Left renal cortex interstitium (tissue), 4 donors: ENCODE measurements around the gene CDK5. TPM values are rescaled to one million over a fixed set of nuclear protein-coding genes. Genes with fewer than 3 reads are reported as not detected.
A peak's percentile ranks its signal among the peaks of the same experiment; 100 is the strongest.
"Not testable (repeated sequence)": the region's sequence is repeated elsewhere in the genome, so short reads cannot be mapped to it uniquely, and the experiment has no call there.

Source experiments
- DNase-seq, 4 donors: peaks; one replicate each; pipeline ENCODE4 v3.0.0-alpha.2; 2013; ENCODE audit warnings: low read depth in 4 of 4, low spot score in 2 of 4, missing footprints in 1 of 4
- polyA plus RNA-seq, 4 donors: library from polyadenylated mRNA; unstranded; fragments of 120-200 nt; gene quantifications; one replicate each; pipeline ENCODE4 v1.2.1, GENCODE V29; 2013; ENCODE audit not compliant: insufficient read length in 4 of 4

Gene CDK5
- polyA plus RNA-seq, 4 donors: 16.9 to 20.4 (median 18.7) TPM

GRCh38 chr7:151018421-151019129 is 39.1 kb downstream of the CDK5 start:
- no peak for DNase-seq

DNA sequence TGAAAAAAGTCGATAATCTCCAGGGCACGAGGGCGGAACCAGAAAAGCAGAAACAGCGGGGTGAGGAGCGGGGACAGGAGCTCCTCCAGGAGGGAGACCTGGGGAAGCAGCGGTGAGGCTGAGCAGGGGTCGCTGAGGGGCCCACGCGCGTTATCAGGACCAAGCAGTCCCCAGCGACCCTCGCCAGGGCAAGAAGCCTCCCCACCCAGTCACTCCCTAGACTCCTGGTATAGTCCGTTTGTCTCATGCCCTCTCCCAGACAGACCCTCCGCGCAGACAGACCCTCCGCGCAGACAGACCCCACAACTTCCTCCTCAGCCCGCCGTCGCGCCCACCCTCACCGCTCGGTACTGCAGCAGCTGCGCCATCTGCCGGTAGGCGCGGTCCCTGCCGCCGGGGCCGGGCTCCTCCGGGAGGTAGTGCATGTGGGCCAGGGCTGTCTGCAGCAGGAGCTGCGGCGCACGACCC is 39.7 kb downstream of the CDK5 start:
- DNase-seq: peak in 1 of 4 donors; percentile 56

GRCh38 chr7:151017370-151017952 is 40.2 kb downstream of the CDK5 start:
- DNase-seq: no peak

DNA sequence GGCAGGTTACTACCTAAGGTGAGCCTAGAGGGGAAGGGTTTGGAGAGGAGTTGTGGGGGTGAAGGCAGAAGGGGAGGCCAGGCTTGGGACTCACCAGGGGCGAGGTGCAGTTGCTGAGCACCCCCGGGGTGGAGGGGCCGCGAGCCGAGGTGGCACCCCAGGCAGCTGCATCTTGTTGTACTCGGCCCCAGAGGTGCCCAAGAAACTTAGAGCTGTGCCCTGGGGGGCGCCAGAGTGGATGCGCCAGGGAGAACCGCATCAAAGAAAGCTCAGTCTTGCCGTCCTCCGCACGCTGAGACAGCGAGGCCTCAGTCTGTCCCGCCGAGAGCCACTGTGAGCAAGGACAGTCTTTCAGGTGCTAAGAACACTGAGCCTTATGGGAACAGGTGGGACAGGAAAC is 40.8 kb downstream of the CDK5 start:
- DNase-seq: no peak

- DNase-seq: no peak
Observed at GRCh38 chr7:151016505-151016904, 41.2 kb downstream of the CDK5 start.

DNA sequence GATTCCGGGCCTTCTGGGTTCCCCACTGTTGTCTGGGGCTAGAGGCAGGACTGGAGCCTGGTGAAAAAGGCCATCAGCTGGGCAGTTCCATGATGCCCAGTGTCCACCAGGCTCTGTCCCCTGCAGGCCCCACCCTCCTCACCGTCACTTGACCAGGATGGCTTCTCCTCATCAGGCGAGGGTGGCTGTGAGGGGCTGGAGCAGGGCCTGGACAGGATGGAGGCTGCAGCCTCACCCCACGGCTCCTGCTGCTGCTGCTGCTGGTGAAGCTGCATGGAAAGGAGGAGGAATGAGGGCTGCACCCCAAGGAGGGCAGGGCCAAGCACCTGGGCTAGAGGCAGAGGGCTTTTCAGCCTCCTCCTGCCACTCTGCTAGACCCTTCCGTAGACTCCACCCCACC is 41.7 kb downstream of the CDK5 start:
- no peak for DNase-seq

DNA sequence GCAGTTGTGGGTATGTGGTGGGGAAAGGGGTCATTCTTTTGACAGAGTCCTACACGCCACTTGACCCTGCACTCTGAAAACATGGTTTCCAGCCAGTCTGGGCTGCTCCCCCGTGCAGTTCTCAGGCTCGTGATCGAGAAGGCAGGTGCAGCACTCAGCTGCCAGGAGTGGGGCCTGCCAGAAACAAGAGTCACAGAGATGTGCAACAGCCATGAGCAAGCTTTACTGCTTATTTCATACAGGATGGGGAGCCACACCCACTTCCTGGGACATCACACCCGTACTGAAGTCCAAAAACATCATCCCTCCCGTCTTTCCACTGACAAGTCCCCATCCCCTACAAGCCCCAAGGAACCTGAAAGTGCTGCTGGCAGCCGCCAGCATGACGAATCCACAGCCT is 42.7 kb downstream of the CDK5 start:
- no peak for DNase-seq

DNA sequence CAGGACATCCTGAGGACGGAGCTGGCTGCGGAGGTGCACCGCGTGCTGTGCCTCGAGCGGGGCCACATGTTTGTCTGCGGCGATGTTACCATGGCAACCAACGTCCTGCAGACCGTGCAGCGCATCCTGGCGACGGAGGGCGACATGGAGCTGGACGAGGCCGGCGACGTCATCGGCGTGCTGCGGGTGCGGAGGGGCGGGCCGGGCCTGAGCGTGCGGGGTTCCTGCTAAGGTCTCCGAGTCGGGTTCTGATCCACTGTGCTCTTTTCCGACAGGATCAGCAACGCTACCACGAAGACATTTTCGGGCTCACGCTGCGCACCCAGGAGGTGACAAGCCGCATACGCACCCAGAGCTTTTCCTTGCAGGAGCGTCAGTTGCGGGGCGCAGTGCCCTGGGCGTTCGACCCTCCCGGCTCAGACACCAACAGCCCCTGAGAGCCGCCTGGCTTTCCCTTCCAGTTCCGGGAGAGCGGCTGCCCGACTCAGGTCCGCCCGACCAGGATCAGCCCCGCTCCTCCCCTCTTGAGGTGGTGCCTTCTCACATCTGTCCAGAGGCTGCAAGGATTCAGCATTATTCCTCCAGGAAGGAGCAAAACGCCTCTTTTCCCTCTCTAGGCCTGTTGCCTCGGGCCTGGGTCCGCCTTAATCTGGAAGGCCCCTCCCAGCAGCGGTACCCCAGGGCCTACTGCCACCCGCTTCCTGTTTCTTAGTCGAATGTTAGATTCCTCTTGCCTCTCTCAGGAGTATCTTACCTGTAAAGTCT is 43.8 kb downstream of the CDK5 start:
- peak in 1 of 4 donors; percentile 73 for DNase-seq

DNA sequence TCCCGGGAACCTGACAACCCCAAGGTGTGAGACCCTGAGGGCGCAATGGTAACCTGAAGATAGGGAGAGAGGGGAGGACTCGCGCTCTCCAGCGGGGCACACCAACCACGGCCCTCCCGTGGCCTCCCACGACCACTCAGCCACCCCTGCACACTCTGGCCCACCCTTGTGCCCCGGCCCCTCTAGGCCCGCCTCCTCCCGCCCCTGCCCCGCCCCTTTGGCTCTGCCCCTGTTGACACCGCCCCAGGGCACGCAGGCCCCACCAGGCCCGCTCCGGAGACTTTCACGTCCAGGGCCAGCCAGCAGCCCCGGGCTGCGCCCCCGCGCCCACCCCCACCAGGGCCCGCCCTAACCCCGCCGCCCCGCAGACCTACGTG is 44.4 kb downstream of the CDK5 start:
- DNase-seq: no peak

GRCh38 chr7:151012911-151013347 is 44.8 kb downstream of the CDK5 start:
- no peak for DNase-seq

- DNase-seq: no peak
Observed at GRCh38 chr7:151012031-151012692, 45.5 kb downstream of the CDK5 start.

GRCh38 chr7:151011616-151012015 is 46.1 kb downstream of the CDK5 start:
- DNase-seq: not testable (repeated sequence)

DNA sequence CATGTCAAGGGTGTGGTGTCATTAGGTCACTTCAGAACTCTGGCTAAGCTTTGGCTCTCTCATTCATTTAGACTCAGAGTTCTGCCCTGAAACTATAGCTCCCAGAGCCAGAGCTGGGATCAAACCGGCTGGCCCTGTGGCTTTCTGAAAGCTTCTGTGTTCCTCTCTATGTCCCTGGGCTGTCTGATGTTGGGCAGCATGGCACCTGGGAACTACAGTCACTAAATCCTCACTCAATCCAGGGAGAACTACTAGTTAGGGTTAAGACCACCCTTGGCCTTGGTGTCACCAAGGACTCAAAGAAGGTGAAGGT is 46.6 kb downstream of the CDK5 start:
- no peak for DNase-seq

DNA sequence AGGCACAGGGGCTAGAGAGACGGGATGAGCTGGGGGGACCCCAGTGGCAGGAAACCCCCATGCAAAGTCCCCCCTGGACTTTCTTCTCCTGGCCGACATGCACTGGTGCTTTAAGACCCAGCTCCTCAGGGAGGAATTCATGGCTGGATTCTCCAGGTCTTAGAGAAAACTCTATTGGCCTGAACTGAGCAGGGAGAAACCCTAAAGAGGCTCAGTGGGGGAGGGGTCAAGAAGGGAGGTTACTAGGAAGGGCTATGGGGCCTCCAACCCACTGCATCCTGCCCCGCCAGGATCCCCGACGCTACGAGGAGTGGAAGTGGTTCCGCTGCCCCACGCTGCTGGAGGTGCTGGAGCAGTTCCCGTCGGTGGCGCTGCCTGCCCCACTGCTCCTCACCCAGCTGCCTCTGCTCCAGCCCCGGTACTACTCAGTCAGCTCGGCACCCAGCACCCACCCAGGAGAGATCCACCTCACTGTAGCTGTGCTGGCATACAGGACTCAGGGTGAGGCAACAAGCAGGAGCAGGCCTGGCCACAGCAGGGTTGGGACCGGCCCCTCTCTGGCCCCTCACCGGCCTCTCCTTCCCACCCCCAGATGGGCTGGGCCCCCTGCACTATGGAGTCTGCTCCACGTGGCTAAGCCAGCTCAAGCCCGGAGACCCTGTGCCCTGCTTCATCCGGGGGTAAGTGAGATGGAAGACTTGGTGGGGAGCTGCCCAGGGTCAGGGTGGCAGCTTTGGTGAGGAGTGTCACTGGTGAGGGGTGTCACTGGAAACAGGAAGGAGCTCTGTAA is 47.2 kb downstream of the CDK5 start:
- peak in 1 of 4 donors; percentile 57 for DNase-seq

DNA sequence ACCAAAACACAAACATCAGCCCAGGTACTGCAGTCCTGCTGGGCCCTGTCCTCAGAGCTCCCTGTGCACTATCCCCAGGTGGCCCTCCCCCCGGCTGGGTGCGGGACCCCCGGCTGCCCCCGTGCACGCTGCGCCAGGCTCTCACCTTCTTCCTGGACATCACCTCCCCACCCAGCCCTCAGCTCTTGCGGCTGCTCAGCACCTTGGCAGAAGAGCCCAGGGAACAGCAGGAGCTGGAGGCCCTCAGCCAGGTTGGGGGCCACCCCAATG is 47.7 kb downstream of the CDK5 start:
- DNase-seq: no peak

- DNase-seq: no peak
Observed at GRCh38 chr7:151009327-151010036, 48.2 kb downstream of the CDK5 start.

GRCh38 chr7:151008511-151009323 is 49.0 kb downstream of the CDK5 start:
- DNase-seq: no peak

GRCh38 chr7:151008143-151008510 is 49.6 kb downstream of the CDK5 start:
- no peak for DNase-seq

GRCh38 chr7:151007469-151007898 is 50.2 kb downstream of the CDK5 start:
- DNase-seq: no peak
